ENCODE measurements around the gene MST1. TPM values are rescaled to one million over a fixed set of nuclear protein-coding genes. Genes with fewer than 3 reads are reported as not detected.

The MST1 gene
- total RNA-seq, 3 donors from 2014 or later, result 9.3 to 23.6 (median 21.2) TPM

- intact Hi-C loops (cut with DNase I; ENCODE audit: low total_unique reads), result loop anchor here (5.0 kb wide), 1 partner anchor 137 kb away; no protein-coding TSS in a partner anchor
- H3K9me3 ChIP-seq, result no peaks in the 10 kb centered on the region
- DNase-seq (ENCODE audit: low spot score in 2 of 2), result peak; percentile 93 to 95
- TF ChIP-seq POLR2AphosphoS5 (IDR thresholded peaks at IDR 0.05) (peak; percentile 40 to 57 (median 41)), POLR2A (IDR thresholded peaks at IDR 0.05) (peak; percentile 23)
- TF ChIP-seq, protein P1, sequence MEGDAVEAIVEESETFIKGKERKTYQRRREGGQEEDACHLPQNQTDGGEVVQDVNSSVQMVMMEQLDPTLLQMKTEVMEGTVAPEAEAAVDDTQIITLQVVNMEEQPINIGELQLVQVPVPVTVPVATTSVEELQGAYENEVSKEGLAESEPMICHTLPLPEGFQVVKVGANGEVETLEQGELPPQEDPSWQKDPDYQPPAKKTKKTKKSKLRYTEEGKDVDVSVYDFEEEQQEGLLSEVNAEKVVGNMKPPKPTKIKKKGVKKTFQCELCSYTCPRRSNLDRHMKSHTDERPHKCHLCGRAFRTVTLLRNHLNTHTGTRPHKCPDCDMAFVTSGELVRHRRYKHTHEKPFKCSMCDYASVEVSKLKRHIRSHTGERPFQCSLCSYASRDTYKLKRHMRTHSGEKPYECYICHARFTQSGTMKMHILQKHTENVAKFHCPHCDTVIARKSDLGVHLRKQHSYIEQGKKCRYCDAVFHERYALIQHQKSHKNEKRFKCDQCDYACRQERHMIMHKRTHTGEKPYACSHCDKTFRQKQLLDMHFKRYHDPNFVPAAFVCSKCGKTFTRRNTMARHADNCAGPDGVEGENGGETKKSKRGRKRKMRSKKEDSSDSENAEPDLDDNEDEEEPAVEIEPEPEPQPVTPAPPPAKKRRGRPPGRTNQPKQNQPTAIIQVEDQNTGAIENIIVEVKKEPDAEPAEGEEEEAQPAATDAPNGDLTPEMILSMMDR (IDR thresholded peaks at IDR 0.05), result no peak
- H3K4me1 ChIP-seq, result peaks cover 3 to 6% of the 10 kb centered on the region in 2 donors
- no peaks in the 10 kb centered on the region for H3K27me3 ChIP-seq
- peaks cover under 1% of the 10 kb centered on the region for H3K36me3 ChIP-seq
- H3K27ac ChIP-seq, result peak within 1 kb of the TSS; percentile 91 to 94
- H3K4me3 ChIP-seq, result peak within 1 kb of the TSS; percentile 76 to 95 (median 91)
Measured at GRCh38 chr3:49673715-49674496, 15.4 kb downstream of the MST1 start, which contains the start of gene APEH. APEH (plus strand) TSS chr3:49674351; CDS start chr3:49674402, 51 bp downstream.

DNA sequence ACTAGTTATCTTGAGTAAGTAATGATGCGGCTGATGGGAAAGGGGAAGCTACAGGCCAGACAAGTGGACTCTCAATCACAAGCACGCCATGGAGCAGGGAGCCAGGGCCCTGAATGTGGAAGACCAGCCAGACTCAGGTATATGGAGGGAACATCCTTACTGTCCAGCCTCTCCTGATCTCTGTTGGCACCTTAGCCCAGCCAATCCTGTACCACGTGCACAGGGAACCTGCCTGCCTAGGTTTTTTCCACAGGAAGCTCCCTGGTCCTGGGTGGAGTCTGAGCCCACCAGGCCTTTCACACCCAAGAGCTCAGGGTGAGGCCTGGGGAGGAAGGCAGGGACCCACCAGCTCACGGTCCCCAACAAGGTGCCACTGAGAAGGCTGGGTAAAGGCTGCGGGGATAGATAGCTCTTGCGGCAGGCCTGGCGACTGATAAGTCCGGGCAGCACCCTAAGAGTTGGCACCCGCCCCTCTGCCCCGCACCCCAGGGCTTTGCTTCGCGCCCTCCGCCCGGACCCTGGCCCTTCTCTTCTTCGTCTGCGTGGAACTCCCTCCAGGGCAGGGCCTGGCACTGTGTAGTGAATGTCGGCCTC, 16.1 kb downstream of the MST1 start:
- no peaks in the 10 kb centered on the region for H3K27me3 ChIP-seq
- no peaks in the 10 kb centered on the region for H3K36me3 ChIP-seq
- TF ChIP-seq, protein P1 (IDR thresholded peaks at IDR 0.05), result no peak
- no peak for TF ChIP-seq POLR2AphosphoS5 (IDR thresholded peaks at IDR 0.05)
- no peak for TF ChIP-seq POLR2A (IDR thresholded peaks at IDR 0.05)
- intact Hi-C loops (cut with DNase I; ENCODE audit: low total_unique reads), result loop anchor here (5.0 kb wide), 1 partner anchor 136 kb away; no protein-coding TSS in a partner anchor
- peak overlapping the region; percentile 76 to 95 (median 91) for H3K4me3 ChIP-seq
- no peak for DNase-seq (ENCODE audit: low spot score in 2 of 2)
- no peaks in the 10 kb centered on the region for H3K9me3 ChIP-seq
- H3K27ac ChIP-seq, result peak overlapping the region; percentile 91 to 94
- peaks cover 3 to 6% of the 10 kb centered on the region in 2 donors for H3K4me1 ChIP-seq

- no peaks in the 10 kb centered on the region for H3K36me3 ChIP-seq
- intact Hi-C loops (cut with DNase I; ENCODE audit: low total_unique reads), result loop anchor here (5.0 kb wide), 1 partner anchor 134 kb away; no protein-coding TSS in a partner anchor
- DNase-seq (ENCODE audit: low spot score in 2 of 2), result peak; percentile 68 to 76
- no peak overlapping the region for H3K27ac ChIP-seq
- no peak overlapping the region for H3K4me3 ChIP-seq
- H3K9me3 ChIP-seq, result no peaks in the 10 kb centered on the region
- no peak for TF ChIP-seq POLR2A (IDR thresholded peaks at IDR 0.05)
- TF ChIP-seq, protein P1 (IDR thresholded peaks at IDR 0.05), result peak; percentile 41 to 84 (median 73)
- no peak for TF ChIP-seq POLR2AphosphoS5 (IDR thresholded peaks at IDR 0.05)
- H3K27me3 ChIP-seq, result no peaks in the 10 kb centered on the region
- H3K4me1 ChIP-seq, result peaks cover 3 to 6% of the 10 kb centered on the region in 2 donors
Measured at GRCh38 chr3:49671291-49672288, 17.7 kb downstream of the MST1 start.

- no peaks in the 10 kb centered on the region for H3K36me3 ChIP-seq
- H3K4me3 ChIP-seq, result no peak overlapping the region
- H3K9me3 ChIP-seq, result no peaks in the 10 kb centered on the region
- H3K4me1 ChIP-seq, result peaks cover 3 to 10% of the 10 kb centered on the region in 2 donors
- no peaks in the 10 kb centered on the region for H3K27me3 ChIP-seq
- no peak overlapping the region for H3K27ac ChIP-seq
- TF ChIP-seq, protein P1 (IDR thresholded peaks at IDR 0.05), result no peak
- TF ChIP-seq POLR2AphosphoS5 (IDR thresholded peaks at IDR 0.05), result no peak
- no peak for TF ChIP-seq POLR2A (IDR thresholded peaks at IDR 0.05)
- intact Hi-C loops (cut with DNase I; ENCODE audit: low total_unique reads), result loop anchor here (5.0 kb wide), 1 partner anchor 134 kb away; no protein-coding TSS in a partner anchor
- DNase-seq (ENCODE audit: low spot score in 2 of 2), result no peak
Measured at GRCh38 chr3:49670940-49671290, 18.4 kb downstream of the MST1 start.

Measured in breast epithelium (tissue), 4 donors.